Raji (cell line): ENCODE results near the gene CDON.

Experiments
- POLR2A ChIP-seq: IDR thresholded peaks from 2 replicates; pipeline ENCODE4 v1.6.1; 2011; ENCODE audit warnings: low read depth, low read length, control low read depth; ENCODE audit not compliant: insufficient read depth

Gene CDON

GRCh38 chr11:126034039-126034932 lies 28.4 kb downstream of the CDON start:
- TF ChIP-seq POLR2A: no peak

- TF ChIP-seq POLR2A: no peak
Measured at GRCh38 chr11:126032375-126032774, 30.3 kb downstream of the CDON start.

GRCh38 chr11:126029805-126030204 lies 32.9 kb downstream of the CDON start:
- no peak for TF ChIP-seq POLR2A

GRCh38 chr11:126029237-126029636 lies 33.4 kb downstream of the CDON start:
- TF ChIP-seq POLR2A: no peak

- no peak for TF ChIP-seq POLR2A
Measured at GRCh38 chr11:126026579-126026978, 36.1 kb downstream of the CDON start.

- no peak for TF ChIP-seq POLR2A
Measured at GRCh38 chr11:126025822-126026221, 36.8 kb downstream of the CDON start.

GRCh38 chr11:126024123-126024522 lies 38.5 kb downstream of the CDON start:
- no peak for TF ChIP-seq POLR2A

GRCh38 chr11:126012852-126013251 lies 49.8 kb downstream of the CDON start:
- TF ChIP-seq POLR2A: no peak

GRCh38 chr11:126011754-126012153 lies 50.9 kb downstream of the CDON start:
- TF ChIP-seq POLR2A: no peak

- no peak for TF ChIP-seq POLR2A
Measured at GRCh38 chr11:126011265-126011664, 51.4 kb downstream of the CDON start.

- TF ChIP-seq POLR2A: no peak
Measured at GRCh38 chr11:126008956-126009355, 53.7 kb downstream of the CDON start.

- TF ChIP-seq POLR2A: no peak
Measured at GRCh38 chr11:126007238-126007637, 55.4 kb downstream of the CDON start.

- TF ChIP-seq POLR2A: no peak
Measured at GRCh38 chr11:126006068-126006467, 56.6 kb downstream of the CDON start.

- TF ChIP-seq POLR2A: no peak
Measured at GRCh38 chr11:126002181-126002580, 60.5 kb downstream of the CDON start.

- TF ChIP-seq POLR2A: no peak
Measured at GRCh38 chr11:125999234-125999880, 63.3 kb downstream of the CDON start.

- TF ChIP-seq POLR2A: no peak
Measured at GRCh38 chr11:125998267-125998666, 64.4 kb downstream of the CDON start.

- no peak for TF ChIP-seq POLR2A
Measured at GRCh38 chr11:125995313-125995712, 67.4 kb downstream of the CDON start.

GRCh38 chr11:125994509-125994908 lies 68.2 kb downstream of the CDON start:
- no peak for TF ChIP-seq POLR2A
